DMS53 treated with DMSO at 0.1 percent for 48 hours (cell line): ENCODE results near the gene RAET1G.
A peak's percentile ranks its signal among the peaks of the same experiment; 100 is the strongest.
"Not testable (repeated sequence)": the region's sequence is repeated elsewhere in the genome, so short reads cannot be mapped to it uniquely, and the experiment has no call there.

Experiments used
- DNase-seq: peaks from one replicate; lab custom pipeline; 2025; ENCODE audit not compliant: unreplicated experiment; lab: John Stamatoyannopoulos, UW

The RAET1G gene

GRCh38 chr6:149935246-149935645 lies 12.3 kb upstream of the RAET1G start:
- no peak for DNase-seq

- peak; percentile 62 for DNase-seq
Measured at GRCh38 chr6:149934249-149935156, 11.6 kb upstream of the RAET1G start.

GRCh38 chr6:149933461-149933860 lies 10.5 kb upstream of the RAET1G start:
- DNase-seq, result no peak

- DNase-seq, result no peak
Measured at GRCh38 chr6:149933036-149933435, 10.1 kb upstream of the RAET1G start.

- DNase-seq, result no peak
Measured at GRCh38 chr6:149931501-149931900, 8.6 kb upstream of the RAET1G start.

- no peak for DNase-seq
Measured at GRCh38 chr6:149929422-149929821, 6.5 kb upstream of the RAET1G start.

- not testable (repeated sequence) for DNase-seq
Measured at GRCh38 chr6:149927025-149927424, 4.1 kb upstream of the RAET1G start.

- DNase-seq, result peak; percentile 40
Measured at GRCh38 chr6:149925974-149926777, 3.3 kb upstream of the RAET1G start.

- DNase-seq, result no peak
Measured at GRCh38 chr6:149925253-149925973, 2.5 kb upstream of the RAET1G start.

GRCh38 chr6:149924933-149925252 lies 2.0 kb upstream of the RAET1G start:
- DNase-seq, result no peak

- DNase-seq, result no peak
Measured at GRCh38 chr6:149924206-149924932, 1.4 kb upstream of the RAET1G start.

- DNase-seq, result no peak
Measured at GRCh38 chr6:149923327-149923986, 536 bp upstream of the RAET1G start.

- not testable (repeated sequence) for DNase-seq
Measured at GRCh38 chr6:149922091-149922490, 830 bp downstream of the RAET1G start.

GRCh38 chr6:149921361-149921760 lies 1.6 kb downstream of the RAET1G start:
- DNase-seq, result no peak

- no peak for DNase-seq
Measured at GRCh38 chr6:149919834-149920225, 3.1 kb downstream of the RAET1G start.

- DNase-seq, result not testable (repeated sequence)
Measured at GRCh38 chr6:149919126-149919833, 3.6 kb downstream of the RAET1G start.

GRCh38 chr6:149918151-149918905 lies 4.6 kb downstream of the RAET1G start:
- DNase-seq, result no peak

GRCh38 chr6:149917679-149918078 lies 5.2 kb downstream of the RAET1G start:
- no peak for DNase-seq
